NCI-H2081 (cell line): ENCODE measurements around the gene SPECC1.
"Not testable (repeated sequence)": the region's sequence is repeated elsewhere in the genome, so short reads cannot be mapped to it uniquely, and the experiment has no call there.

Experiments used
- DNase-seq, 2 experiments: peaks; one replicate each; lab custom pipeline; 2025; lab: John Stamatoyannopoulos, UW

The SPECC1 gene

DNA sequence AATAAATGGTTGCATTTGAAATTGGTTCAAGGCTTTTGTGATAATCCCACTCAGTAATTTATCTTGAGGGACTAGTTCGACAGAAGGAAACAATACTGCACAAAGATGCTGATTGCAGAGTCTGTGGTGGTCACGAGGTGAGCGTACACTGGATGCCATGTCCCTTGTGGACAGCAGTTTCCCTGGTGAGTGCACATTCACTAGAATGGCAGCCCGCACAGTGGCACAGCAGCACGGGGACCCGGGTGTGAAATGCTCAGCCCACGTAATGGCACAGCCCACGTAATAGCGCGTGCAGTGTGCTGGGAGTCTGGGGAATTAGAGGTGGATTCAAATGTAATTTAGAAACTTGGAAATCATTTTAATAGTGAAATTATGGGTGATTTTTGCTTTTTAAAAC, 304.1 kb downstream of the SPECC1 start:
- DNase-seq = no peak

DNA sequence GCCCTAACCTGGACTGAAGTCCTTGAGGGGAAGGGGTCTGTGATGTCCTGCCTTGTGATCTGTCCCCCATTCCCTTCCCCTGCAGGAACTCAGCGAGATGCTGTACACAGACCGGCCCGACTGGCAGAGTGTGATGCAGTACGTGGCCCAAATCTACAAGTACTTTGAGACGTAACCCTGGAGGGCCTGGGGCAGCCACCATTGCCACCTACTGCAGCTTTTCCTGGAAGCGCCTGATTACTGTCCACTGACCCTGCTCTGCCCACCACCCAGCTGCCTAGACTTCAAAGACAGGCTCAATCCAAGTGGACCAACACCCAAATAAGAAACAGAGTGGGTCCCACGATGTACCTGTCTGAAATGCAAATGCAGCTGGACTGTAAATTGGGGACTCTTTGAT, 304.7 kb downstream of the SPECC1 start:
- no peak for DNase-seq

DNA sequence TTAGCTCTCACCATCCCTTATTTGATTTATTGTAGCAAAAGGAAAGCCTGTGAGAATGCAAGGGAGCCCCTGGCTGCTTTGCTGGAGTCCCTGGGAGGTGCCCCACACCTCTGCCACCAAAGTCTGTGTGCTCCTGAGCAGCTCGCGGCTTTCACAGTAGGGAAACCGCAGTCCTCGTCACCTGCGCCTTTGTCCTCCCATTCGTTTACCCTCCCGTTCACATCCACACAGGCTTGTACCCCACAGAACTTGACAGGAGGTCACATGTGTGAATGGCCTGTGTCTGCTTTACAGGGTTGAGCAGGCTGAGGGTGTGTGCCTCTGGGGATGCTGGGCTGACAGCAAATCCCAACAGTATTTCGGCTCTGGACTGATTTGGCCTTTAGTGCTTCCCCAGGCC, 305.7 kb downstream of the SPECC1 start:
- DNase-seq = no peak

DNA sequence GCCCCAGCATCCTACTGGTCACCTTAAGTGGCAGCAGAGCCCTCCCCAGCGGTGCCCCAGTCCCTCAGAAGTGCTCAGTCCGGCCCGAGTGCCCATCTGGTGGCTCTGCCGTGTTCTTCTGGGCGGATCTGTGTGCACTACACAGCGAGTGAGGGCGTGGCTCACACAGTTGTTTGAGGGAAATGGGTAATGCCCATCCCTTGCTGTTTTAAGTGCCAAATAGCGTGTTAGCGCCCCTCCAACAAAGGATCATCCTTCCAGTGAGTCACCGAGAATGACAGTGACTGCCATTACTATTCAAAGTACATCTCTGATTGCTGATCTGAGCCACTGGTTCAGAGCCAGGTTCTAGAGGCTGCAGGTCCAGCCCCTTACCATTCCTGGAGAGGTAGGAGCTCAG, 306.2 kb downstream of the SPECC1 start:
- DNase-seq = no peak

DNA sequence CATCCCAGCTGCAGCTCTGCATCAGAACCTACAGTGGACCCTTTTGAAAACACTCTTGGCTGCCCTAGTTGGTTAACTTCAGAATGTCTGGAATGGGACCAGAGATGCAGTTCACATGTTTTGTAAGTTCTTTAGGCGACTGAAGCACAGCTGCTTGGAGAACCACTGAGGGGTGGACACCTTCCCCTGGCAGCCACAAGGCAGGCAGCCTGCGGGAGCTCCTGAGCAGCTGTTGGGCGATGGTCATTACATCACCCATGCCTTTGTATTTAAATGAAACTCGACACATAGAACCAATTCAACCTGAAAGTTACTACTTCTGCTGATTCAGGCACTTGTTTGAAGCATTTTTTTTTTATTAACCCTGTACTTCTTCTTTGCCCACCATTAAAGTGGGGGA, 306.7 kb downstream of the SPECC1 start:
- no peak for DNase-seq

DNA sequence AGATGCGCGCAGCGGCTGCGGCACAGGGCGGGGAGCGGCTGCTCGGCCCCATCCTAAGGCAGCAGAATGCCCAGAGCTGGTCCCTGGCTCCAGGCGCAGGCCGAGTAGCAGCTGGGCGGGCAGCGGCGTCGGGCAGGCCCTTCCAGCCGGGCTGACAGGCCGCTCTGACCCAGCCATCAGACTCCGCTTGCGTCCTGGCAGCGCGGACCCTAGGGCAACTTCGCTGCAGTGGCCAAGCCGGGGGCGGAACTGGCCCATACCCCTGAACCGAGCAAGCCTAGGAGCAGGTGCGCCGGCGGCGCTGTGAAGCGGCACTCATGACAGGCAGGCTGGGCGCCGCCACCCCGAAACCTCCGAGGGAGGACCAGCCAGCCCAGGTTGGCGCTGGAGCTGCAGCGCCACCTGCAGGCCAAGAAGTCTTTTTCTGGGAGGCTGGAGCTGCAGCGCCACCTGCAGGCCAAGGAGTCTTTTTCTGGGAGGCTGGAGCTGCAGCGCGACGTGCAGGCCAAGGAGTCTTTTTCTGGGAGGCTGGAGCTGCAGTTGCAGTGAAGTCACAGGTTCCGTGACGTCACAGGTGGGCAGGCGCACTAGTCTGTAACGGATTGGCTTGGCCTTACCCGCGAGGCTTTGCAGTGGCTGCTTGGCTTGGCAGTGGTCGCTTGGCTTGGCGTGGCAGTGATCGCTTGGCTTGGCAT, 311.5 kb downstream of the SPECC1 start:
- DNase-seq = not testable (repeated sequence)

DNA sequence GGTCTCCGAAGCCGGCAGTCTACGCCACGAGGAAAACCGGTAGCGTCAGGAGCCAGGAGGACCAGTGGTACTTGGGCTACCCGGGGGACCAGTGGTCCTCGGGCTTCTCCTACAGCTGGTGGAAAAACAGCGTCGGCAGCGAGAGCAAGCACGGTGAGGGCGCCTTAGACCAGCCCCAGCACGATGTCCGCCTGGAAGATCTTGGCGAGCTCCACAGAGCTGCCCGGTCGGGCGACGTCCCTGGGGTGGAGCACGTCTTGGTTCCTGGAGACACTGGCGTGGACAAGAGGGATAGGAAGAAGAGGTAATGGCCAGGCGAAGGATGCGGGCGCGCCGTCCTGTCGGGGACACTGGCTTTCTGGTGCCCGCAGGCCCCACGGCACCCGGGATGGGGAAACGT, 312.2 kb downstream of the SPECC1 start:
- DNase-seq = not testable (repeated sequence)

DNA sequence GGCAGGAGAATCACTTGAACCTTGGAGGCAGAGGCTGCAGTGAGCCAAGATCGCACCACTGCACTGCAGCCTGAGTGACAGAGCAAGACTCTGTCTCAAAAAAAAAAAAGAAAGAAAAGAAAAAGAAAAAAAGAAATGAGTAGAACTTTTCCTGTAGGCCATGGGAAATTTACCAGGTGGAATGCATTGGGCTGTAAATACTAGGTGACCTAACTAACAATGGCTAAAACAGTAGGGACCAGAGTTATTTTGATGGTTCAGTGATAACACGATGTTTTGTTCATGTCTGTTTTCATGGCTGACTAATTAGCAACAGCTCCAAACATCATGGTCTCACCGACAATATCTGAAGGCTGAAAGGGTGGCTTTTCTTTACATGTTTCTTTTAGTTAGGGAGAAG, 318.6 kb downstream of the SPECC1 start:
- not testable (repeated sequence) for DNase-seq

DNA sequence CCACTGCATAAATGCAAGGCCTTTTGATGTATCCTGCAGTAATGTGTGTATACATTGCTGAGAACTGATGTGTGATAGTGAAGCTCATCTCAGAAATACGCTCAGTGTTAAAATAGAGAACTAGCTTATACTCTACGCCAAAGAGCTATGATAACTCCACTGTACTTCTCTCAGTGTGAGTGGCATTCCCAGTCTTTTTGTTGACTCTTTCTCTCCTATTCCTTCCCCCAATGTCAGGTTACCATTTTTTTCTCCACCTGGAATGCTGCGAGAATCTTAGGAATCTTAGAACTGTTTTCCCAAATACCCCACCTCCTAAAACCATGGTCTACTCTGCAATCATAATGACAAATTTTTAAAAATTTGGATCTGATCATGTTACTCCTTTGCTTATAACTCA, 342.2 kb downstream of the SPECC1 start:
- DNase-seq = not testable (repeated sequence)

DNA sequence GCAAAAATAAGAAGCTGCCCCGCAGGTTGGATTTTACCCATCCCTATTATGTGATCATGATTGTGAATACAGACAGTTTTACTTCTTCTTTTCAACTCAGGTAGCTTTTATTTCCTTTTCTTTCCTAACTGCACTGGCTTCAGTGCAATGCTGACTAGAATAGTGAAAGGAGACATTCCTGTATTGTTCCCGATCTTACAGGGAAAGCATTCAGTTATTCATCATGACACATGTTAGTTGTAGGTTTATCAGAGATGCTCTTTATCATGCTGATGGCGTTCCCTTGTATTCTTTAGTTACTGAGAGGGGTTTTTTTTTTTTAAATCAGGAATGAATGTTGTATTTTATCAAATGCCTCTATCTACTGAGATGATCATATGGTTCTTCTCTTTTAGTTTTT, 343.4 kb downstream of the SPECC1 start:
- DNase-seq = not testable (repeated sequence)

DNA sequence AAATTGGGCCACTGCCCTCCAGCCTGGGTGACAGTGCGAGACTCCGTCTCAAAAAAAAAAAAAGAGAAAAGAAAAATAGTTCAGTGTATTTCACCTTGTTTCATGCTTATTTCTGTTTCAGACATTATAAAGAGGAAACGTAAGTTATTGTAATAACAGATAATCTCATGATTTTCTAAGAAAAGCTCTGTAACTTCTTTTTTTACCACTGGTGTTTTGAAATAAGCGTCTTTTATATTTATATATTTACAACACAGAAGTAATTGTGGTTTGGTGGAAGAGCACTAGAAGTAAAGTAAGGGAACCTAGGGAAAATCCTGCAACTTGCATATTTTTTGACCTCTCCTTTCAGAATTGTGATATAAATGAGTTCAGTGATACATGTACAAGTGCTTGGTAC, 354.7 kb downstream of the SPECC1 start:
- DNase-seq = not testable (repeated sequence)
